ENCODE results near the gene ACRBP.

ACRBP gene

GRCh38 chr12:6647083-6647604, at the start of gene ACRBP:
TSS of gene ACRBP (minus strand) at chr12:6647432. CDS start at chr12:6647366, 66 bp downstream.
- CTCF ChIA-PET: interaction anchor here (0.6 to 0.7 kb wide), 2 partner anchors 18 to 21 kb away, joined by 3 to 4 read pairs; no protein-coding TSS in a partner anchor
- POLR2A ChIA-PET: no interaction called here
- no peak for DNase-seq (ENCODE audit: extremely low spot score)

GRCh38 chr12:6695313-6696045, 48.2 kb upstream of the ACRBP start:
- ChIA-PET CTCF (no interaction called here), POLR2A (interaction anchor here (0.6 to 5.5 kb wide), 3 partner anchors 28 to 156 kb away, joined by 3 to 38 read pairs (median 3); partner anchors contain the start of genes CDCA3 and COPS7A)
- no peak for DNase-seq (ENCODE audit: extremely low spot score)
- no peak for TF ChIP-seq ARNT (IDR thresholded peaks at IDR 0.05)
- no peak for TF ChIP-seq TARDBP (IDR thresholded peaks at IDR 0.05)
- TF ChIP-seq L3MBTL2 (conservative IDR thresholded peaks at IDR 0.05): no peak
- TF ChIP-seq PKNOX1 (IDR thresholded peaks at IDR 0.05): no peak
- no peak for TF ChIP-seq CTBP1 (IDR thresholded peaks at IDR 0.05; ENCODE audit: borderline replicate concordance)

More at GRCh38 chr12:6647083-6647604, at the start of gene ACRBP:
- TF ChIP-seq BHLHE40 (IDR thresholded peaks at IDR 0.05; ENCODE audit: borderline replicate concordance): no peak
- no peak for TF ChIP-seq ARNT (IDR thresholded peaks at IDR 0.05)
- no peak for TF ChIP-seq NFRKB (IDR thresholded peaks at IDR 0.05)

GRCh38 chr12:6694701-6695100, 47.5 kb upstream of the ACRBP start:
- CTCF ChIA-PET: no interaction called here
- DNase-seq (ENCODE audit: extremely low spot score): no peak

GRCh38 chr12:6693832-6694355, 46.7 kb upstream of the ACRBP start:
- POLR2A ChIA-PET: interaction anchor here (1.0 to 5.5 kb wide), 4 partner anchors 26 to 126 kb away, joined by 3 to 38 read pairs (median 9); partner anchors contain the start of genes COPS7A, MLF2 and NOP2

More at GRCh38 chr12:6694701-6695100, 47.5 kb upstream of the ACRBP start:
- POLR2A ChIA-PET: interaction anchor here (5.5 kb wide), 1 partner anchor 29 kb away, joined by 38 read pairs; the partner anchor contains the start of gene COPS7A
- TF ChIP-seq SP1 (IDR thresholded peaks at IDR 0.05): no peak

GRCh38 chr12:6692888-6693287, 45.7 kb upstream of the ACRBP start:
- ChIA-PET CTCF (no interaction called here), POLR2A (interaction anchor here (1.0 to 5.5 kb wide), 4 partner anchors 25 to 125 kb away, joined by 3 to 38 read pairs (median 9); partner anchors contain the start of genes COPS7A, MLF2 and NOP2)
- no peak for DNase-seq (ENCODE audit: extremely low spot score)
- TF ChIP-seq ARNT (IDR thresholded peaks at IDR 0.05) (no peak), CTBP1 (IDR thresholded peaks at IDR 0.05; ENCODE audit: borderline replicate concordance) (no peak), LEF1 (IDR thresholded peaks at IDR 0.05; ENCODE audit: borderline replicate concordance) (no peak), FOXK2 (IDR thresholded peaks at IDR 0.05) (no peak), TARDBP (IDR thresholded peaks at IDR 0.05) (no peak), L3MBTL2 (conservative IDR thresholded peaks at IDR 0.05) (no peak), SUZ12 (IDR thresholded peaks at IDR 0.05) (no peak), FOXA1 (IDR thresholded peaks at IDR 0.05) (no peak), HDGF (IDR thresholded peaks at IDR 0.05; ENCODE audit: borderline replicate concordance) (no peak), BHLHE40 (IDR thresholded peaks at IDR 0.05; ENCODE audit: borderline replicate concordance) (no peak), PKNOX1 (IDR thresholded peaks at IDR 0.05) (no peak), NFRKB (IDR thresholded peaks at IDR 0.05) (no peak), ELF4 (IDR thresholded peaks at IDR 0.05) (no peak)

More at GRCh38 chr12:6693832-6694355, 46.7 kb upstream of the ACRBP start:
- TF ChIP-seq TARDBP (IDR thresholded peaks at IDR 0.05) (no peak), PKNOX1 (IDR thresholded peaks at IDR 0.05) (no peak), ARNT (IDR thresholded peaks at IDR 0.05) (no peak), FOXM1 (IDR thresholded peaks at IDR 0.05; ENCODE audit: borderline replicate concordance) (no peak), ZNF384 (IDR thresholded peaks at IDR 0.05) (no peak), FOXA1 (IDR thresholded peaks at IDR 0.05) (no peak), HDGF (IDR thresholded peaks at IDR 0.05; ENCODE audit: borderline replicate concordance) (no peak), SP1 (IDR thresholded peaks at IDR 0.05) (no peak), L3MBTL2 (conservative IDR thresholded peaks at IDR 0.05) (no peak), LEF1 (IDR thresholded peaks at IDR 0.05; ENCODE audit: borderline replicate concordance) (no peak), ELF4 (IDR thresholded peaks at IDR 0.05) (no peak), SUZ12 (IDR thresholded peaks at IDR 0.05) (no peak), CTBP1 (IDR thresholded peaks at IDR 0.05; ENCODE audit: borderline replicate concordance) (no peak), BHLHE40 (IDR thresholded peaks at IDR 0.05; ENCODE audit: borderline replicate concordance) (no peak), NFRKB (IDR thresholded peaks at IDR 0.05) (no peak), FOXK2 (IDR thresholded peaks at IDR 0.05) (no peak)
- CTCF ChIA-PET: no interaction called here
- no peak for DNase-seq (ENCODE audit: extremely low spot score)

GRCh38 chr12:6691473-6691872, 44.2 kb upstream of the ACRBP start:
- DNase-seq (ENCODE audit: extremely low spot score): no peak
- ChIA-PET CTCF (no interaction called here), POLR2A (interaction anchor here (0.6 to 5.5 kb wide), 3 partner anchors 32 to 61 kb away, joined by 3 to 38 read pairs (median 10); partner anchors contain the start of genes COPS7A and MLF2)
- TF ChIP-seq NFRKB (IDR thresholded peaks at IDR 0.05) (no peak), ARNT (IDR thresholded peaks at IDR 0.05) (no peak), L3MBTL2 (conservative IDR thresholded peaks at IDR 0.05) (no peak), FOXK2 (IDR thresholded peaks at IDR 0.05) (no peak), FOXA1 (IDR thresholded peaks at IDR 0.05) (no peak), TARDBP (IDR thresholded peaks at IDR 0.05) (no peak), HDGF (IDR thresholded peaks at IDR 0.05; ENCODE audit: borderline replicate concordance) (no peak), PKNOX1 (IDR thresholded peaks at IDR 0.05) (no peak), SP1 (IDR thresholded peaks at IDR 0.05) (no peak), BHLHE40 (IDR thresholded peaks at IDR 0.05; ENCODE audit: borderline replicate concordance) (no peak), ELF4 (IDR thresholded peaks at IDR 0.05) (no peak), FOXM1 (IDR thresholded peaks at IDR 0.05; ENCODE audit: borderline replicate concordance) (no peak), LEF1 (IDR thresholded peaks at IDR 0.05; ENCODE audit: borderline replicate concordance) (no peak), ZNF384 (IDR thresholded peaks at IDR 0.05) (no peak), SUZ12 (IDR thresholded peaks at IDR 0.05) (no peak), CTBP1 (IDR thresholded peaks at IDR 0.05; ENCODE audit: borderline replicate concordance) (no peak)

All from HEK293T (cell line).